HepG2 (cell line): Measurements from ENCODE around the gene PIR. TPM values are rescaled to one million over a fixed set of nuclear protein-coding genes. Genes with fewer than 3 reads are reported as not detected.

Experiments used
- ATAC-seq: fragments of 200-7000 bp; cut with Tn5 transposase; 3 replicates; pipeline ENCODE4 v1.9.1; 2020; ENCODE audit warnings: mild to moderate bottlenecking, moderate library complexity
- BruUV-seq: library from RNA; stranded (reverse); fragments of 400-500 nt; replicated peaks from 2 replicates; lab custom pipeline; 2021; lab: Mats Ljungman, UMichigan
- CTCF ChIA-PET: fragments of 300-600 bp; formaldehyde crosslinking; extraction: SDS; loops from one replicate; lab custom pipeline; 2021; ENCODE audit warnings: low total read pairs, inconsistent platforms, low intra/inter-chr PET ratio; lab: Yijun Ruan, JAX
- POLR2A ChIA-PET: fragments of 350-600 bp; sonication (Branson Sonifier 250); formaldehyde crosslinking; loops from one replicate; lab custom pipeline; 2020; ENCODE audit warnings: antibody characterized with exemption, inconsistent platforms; lab: Yijun Ruan, JAX
- DNase-seq: peaks from one replicate; pipeline ENCODE4 v3.0.0-alpha.2; 2015; ENCODE audit warnings: low spot score
- FAIRE-seq: peaks from 3 replicates; lab custom pipeline; 2011; peaks lifted over from hg19 to GRCh38; lab: Jason Lieb, UNC
- H2AFZ ChIP-seq: one replicate; pipeline ENCODE4 v1.6.1; 2011; ENCODE audit warnings: low read length, inconsistent platforms
- H3K27ac ChIP-seq: fragments of 300-600 bp; 3 replicates; pipeline ENCODE4 v1.8.0; 2011; ENCODE audit warnings: mixed run types, mild to moderate bottlenecking, mixed read lengths, low read length, inconsistent platforms; ENCODE audit not compliant: insufficient read depth; ENCODE audit errors: extremely low read length
- H3K27me3 ChIP-seq, 2 experiments: fragments of 200-600 bp in 1 of 2; 2 replicates in 1 of 2; 3 replicates in 1 of 2; pipeline versions ENCODE4 v1.6.0 to v1.8.0; 2011; ENCODE audit warnings: low read length in 2 of 2, mild to moderate bottlenecking in 2 of 2, moderate library complexity in 2 of 2, inconsistent platforms in 1 of 2; ENCODE audit not compliant: insufficient read depth in 2 of 2, control insufficient read depth in 1 of 2
- H3K36me3 ChIP-seq, 2 experiments: fragments of 200-600 bp in 1 of 2; replicated peaks in 1 of 2; 2 replicates in 1 of 2; 3 replicates in 1 of 2; pipeline versions ENCODE4 v1.5.1 to v1.8.0; 2011; ENCODE audit warnings: low read length in 2 of 2, inconsistent platforms in 1 of 2; ENCODE audit not compliant: insufficient read depth in 2 of 2, control insufficient read depth in 1 of 2
- H3K4me1 ChIP-seq: 2 replicates; pipeline ENCODE4 v1.5.1; 2012; ENCODE audit warnings: low read length, inconsistent platforms; ENCODE audit not compliant: insufficient read depth
- H3K4me2 ChIP-seq: 2 replicates; pipeline ENCODE4 v1.6.0; 2011; ENCODE audit warnings: low read depth, low read length, inconsistent platforms
- H3K4me3 ChIP-seq, 3 experiments: fragments of 200-600 bp in 1 of 3; sonication (generic), shearing (Covaris generic) in 1 of 3; replicated peaks in 1 of 3; 2 replicates each; pipeline ENCODE4 v1.5.1; 2011 to 2016; ENCODE audit warnings: low read length in 3 of 3, inconsistent platforms in 2 of 3, low read depth in 2 of 3, mild to moderate bottlenecking in 2 of 3, control low read depth in 1 of 3, mixed read lengths in 1 of 3; ENCODE audit not compliant: insufficient read depth in 1 of 3
- H3K79me2 ChIP-seq: one replicate; pipeline ENCODE4 v1.6.1; 2011; ENCODE audit warnings: low read length, inconsistent platforms; ENCODE audit not compliant: insufficient read depth
- H3K9ac ChIP-seq: 2 replicates; pipeline ENCODE4 v1.6.0; 2011; ENCODE audit warnings: mild to moderate bottlenecking, low read depth, low read length, inconsistent platforms; ENCODE audit not compliant: insufficient read depth
- H3K9me3 ChIP-seq: 2 replicates; pipeline ENCODE4 v1.5.1; 2012; ENCODE audit warnings: mild to moderate bottlenecking, low read length
- H4K20me1 ChIP-seq: 2 replicates; pipeline ENCODE4 v1.6.0; 2011; ENCODE audit warnings: inconsistent platforms, mild to moderate bottlenecking, low read length, moderate library complexity; ENCODE audit not compliant: insufficient read depth
- PRMT3 ChIP-seq: sonication (generic); formaldehyde crosslinking; IDR thresholded peaks from 2 replicates; pipeline ENCODE4 v1.8.1; 2022; ENCODE audit warnings: low read depth, mild to moderate bottlenecking, moderate library complexity, missing genetic modification reagents, borderline replicate concordance
- RFXANK ChIP-seq: IDR thresholded peaks from 2 replicates; pipeline ENCODE4 v1.6.1; 2016
- ZZZ3 ChIP-seq: sonication (generic); formaldehyde crosslinking; IDR thresholded peaks from 2 replicates; pipeline ENCODE4 v1.4.0; 2020; ENCODE audit warnings: missing genetic modification reagents, mild to moderate bottlenecking, borderline replicate concordance
- WGBS: methylation state at CpG from one replicate; pipeline ENCODE4 v1.1.6; 2017; ENCODE audit warnings: low lambda C conversion rate; 5-methylcytosine and 5-hydroxymethylcytosine counted together
- in situ Hi-C: cut with HindIII; loops from 2 replicates; pipeline ENCODE4 v1.10.0; 2017; ENCODE audit warnings: low pct_unique_long_range_greater_than_20kb; ENCODE audit not compliant: extremely low pct_ligation_motif_present
- intact Hi-C: fragments of 100-400 bp; cut with micrococcal nuclease; formaldehyde crosslinking; loops from one replicate; pipeline ENCODE4 v1.10.0; 2022; ENCODE audit not compliant: unreplicated experiment
- polyA plus RNA-seq, 8 experiments: library from polyadenylated mRNA; depleted of rRNA in 3 of 8; stranded (reverse) in 7 of 8; unstranded in 1 of 8; fragments of >200 nt; fragmentation: Illumina TruSeq in 4 of 8; extraction: Trizol in 4 of 8; gene quantifications; 2 replicates each; pipeline versions ENCODE4 v1.2.1 to v1.2.3, GENCODE V29; 2011 to 2016; ENCODE audit warnings: low read depth in 4 of 8, missing spikeins in 1 of 8, mixed read lengths in 1 of 8; ENCODE audit not compliant: insufficient read depth in 1 of 8
- total RNA-seq, 5 experiments: library from RNA; depleted of rRNA; stranded (reverse); fragments of >200 nt; fragmentation: Illumina TruSeq; extraction: Trizol; gene quantifications; 2 replicates each; pipeline ENCODE4 v1.2.3, GENCODE V29; 2016; ENCODE audit warnings: low read depth in 1 of 5
- TF ChIP-seq, protein P1 (sequence below): IDR thresholded peaks from 2 replicates; pipeline ENCODE4 v1.6.1; 2012; ENCODE audit warnings: low read depth, low read length, improper control_type of control experiment
- TF ChIP-seq, protein P2 (sequence below): sonication (generic); formaldehyde crosslinking; IDR thresholded peaks from 2 replicates; pipeline ENCODE4 v1.5.0; 2020; ENCODE audit warnings: mild to moderate bottlenecking, missing genetic modification reagents

PIR gene
- total and polyA plus RNA-seq, 2 of the 13 experiments (the other 11 are each of a cell fraction or from before 2014, with no cell fraction given), result 12.2 to 38.0 TPM

DNA sequence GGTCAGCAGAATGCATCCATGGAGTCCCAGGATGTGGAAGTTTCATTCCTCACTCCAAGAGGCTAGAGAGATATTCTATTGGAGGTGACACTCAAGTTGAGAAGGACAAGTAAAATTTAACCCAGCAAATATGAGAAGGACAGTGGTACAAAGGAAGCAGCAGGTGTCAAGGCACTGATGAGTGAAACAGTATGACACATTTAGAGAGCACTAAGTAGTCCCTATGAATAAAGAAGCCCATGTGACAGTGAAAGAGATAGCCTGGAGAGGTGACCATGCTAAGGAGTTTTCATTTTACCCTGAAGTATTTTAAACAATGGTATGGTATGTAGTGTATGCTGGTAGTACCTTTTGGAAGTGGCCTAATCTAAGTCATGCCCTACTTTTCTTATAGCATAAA lies 16.7 kb upstream of the PIR start:
- no peak overlapping the region for H3K4me2 ChIP-seq
- H3K9me3 ChIP-seq, result no peaks in the 10 kb centered on the region
- intact Hi-C loops, result no loop called here
- no peaks in the 10 kb centered on the region for H3K36me3 ChIP-seq
- BruUV-seq, result no TSS peak
- ChIA-PET CTCF (no interaction called here), POLR2A (no interaction called here)
- no peak overlapping the region for H2AFZ ChIP-seq
- ATAC-seq, result no peak
- H3K4me3 ChIP-seq, result no peak overlapping the region
- no peak overlapping the region for H3K27ac ChIP-seq
- H3K4me1 ChIP-seq, result no peaks in the 10 kb centered on the region
- H4K20me1 ChIP-seq, result no peaks in the 10 kb centered on the region
- no peak for DNase-seq
- in situ Hi-C loops, result loop anchor here (10.0 kb wide), 1 partner anchor 55 kb away; no protein-coding TSS in a partner anchor
- no peaks in the 10 kb centered on the region for H3K79me2 ChIP-seq
- TF ChIP-seq ZZZ3 (no peak), PRMT3 (CRISPR knock-in tag) (no peak)
- TF ChIP-seq, protein P1, sequence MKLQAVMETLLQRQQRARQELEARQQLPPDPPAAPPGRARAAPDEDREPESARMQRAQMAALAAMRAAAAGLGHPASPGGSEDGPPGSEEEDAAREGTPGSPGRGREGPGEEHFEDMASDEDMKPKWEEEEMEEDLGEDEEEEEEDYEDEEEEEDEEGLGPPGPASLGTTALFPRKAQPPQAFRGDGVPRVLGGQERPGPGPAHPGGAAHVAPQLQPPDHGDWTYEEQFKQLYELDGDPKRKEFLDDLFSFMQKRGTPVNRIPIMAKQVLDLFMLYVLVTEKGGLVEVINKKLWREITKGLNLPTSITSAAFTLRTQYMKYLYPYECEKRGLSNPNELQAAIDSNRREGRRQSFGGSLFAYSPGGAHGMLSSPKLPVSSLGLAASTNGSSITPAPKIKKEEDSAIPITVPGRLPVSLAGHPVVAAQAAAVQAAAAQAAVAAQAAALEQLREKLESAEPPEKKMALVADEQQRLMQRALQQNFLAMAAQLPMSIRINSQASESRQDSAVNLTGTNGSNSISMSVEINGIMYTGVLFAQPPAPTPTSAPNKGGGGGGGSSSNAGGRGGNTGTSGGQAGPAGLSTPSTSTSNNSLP, result no peak
- H3K9ac ChIP-seq, result no peak overlapping the region
- H3K27me3 ChIP-seq, result no peaks in the 10 kb centered on the region
- FAIRE-seq, result no peak

DNA sequence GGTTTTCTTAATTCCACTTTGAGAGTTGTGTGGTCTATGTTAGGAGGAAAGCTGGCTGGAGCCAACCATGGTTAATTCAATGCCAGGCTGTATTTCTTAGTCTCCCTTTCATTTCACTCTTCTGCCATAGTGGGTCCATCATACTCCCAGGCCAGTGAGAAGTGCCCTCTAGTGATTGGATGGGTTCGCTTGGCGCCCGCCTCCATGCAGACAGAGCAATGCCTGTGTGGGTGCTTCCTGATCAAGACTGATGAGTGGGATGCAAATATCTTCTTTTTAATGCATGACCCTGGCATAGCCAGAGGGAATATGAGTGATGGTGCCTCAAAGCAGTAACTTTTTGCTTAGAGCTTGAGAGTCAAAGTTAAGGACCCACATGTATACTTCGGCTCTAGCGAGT lies 13.9 kb upstream of the PIR start:
- Histone ChIP-seq H3K36me3 (no peaks in the 10 kb centered on the region), H3K4me1 (no peaks in the 10 kb centered on the region), H3K4me2 (no peak overlapping the region), H3K4me3 (no peak overlapping the region), H3K9me3 (no peaks in the 10 kb centered on the region), H4K20me1 (no peaks in the 10 kb centered on the region), H2AFZ (no peak overlapping the region), H3K27me3 (no peaks in the 10 kb centered on the region), H3K79me2 (no peaks in the 10 kb centered on the region), H3K9ac (no peak overlapping the region), H3K27ac (no peak overlapping the region)
- intact Hi-C loops (no loop called here), in situ Hi-C loops (loop anchor here (10.0 kb wide), 1 partner anchor 58 kb away; no protein-coding TSS in a partner anchor)
- BruUV-seq, result no TSS peak
- TF ChIP-seq, protein P2, sequence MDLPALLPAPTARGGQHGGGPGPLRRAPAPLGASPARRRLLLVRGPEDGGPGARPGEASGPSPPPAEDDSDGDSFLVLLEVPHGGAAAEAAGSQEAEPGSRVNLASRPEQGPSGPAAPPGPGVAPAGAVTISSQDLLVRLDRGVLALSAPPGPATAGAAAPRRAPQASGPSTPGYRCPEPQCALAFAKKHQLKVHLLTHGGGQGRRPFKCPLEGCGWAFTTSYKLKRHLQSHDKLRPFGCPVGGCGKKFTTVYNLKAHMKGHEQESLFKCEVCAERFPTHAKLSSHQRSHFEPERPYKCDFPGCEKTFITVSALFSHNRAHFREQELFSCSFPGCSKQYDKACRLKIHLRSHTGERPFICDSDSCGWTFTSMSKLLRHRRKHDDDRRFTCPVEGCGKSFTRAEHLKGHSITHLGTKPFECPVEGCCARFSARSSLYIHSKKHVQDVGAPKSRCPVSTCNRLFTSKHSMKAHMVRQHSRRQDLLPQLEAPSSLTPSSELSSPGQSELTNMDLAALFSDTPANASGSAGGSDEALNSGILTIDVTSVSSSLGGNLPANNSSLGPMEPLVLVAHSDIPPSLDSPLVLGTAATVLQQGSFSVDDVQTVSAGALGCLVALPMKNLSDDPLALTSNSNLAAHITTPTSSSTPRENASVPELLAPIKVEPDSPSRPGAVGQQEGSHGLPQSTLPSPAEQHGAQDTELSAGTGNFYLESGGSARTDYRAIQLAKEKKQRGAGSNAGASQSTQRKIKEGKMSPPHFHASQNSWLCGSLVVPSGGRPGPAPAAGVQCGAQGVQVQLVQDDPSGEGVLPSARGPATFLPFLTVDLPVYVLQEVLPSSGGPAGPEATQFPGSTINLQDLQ (CRISPR knock-in tag), result no peak
- no peak for TF ChIP-seq RFXANK (CRISPR knock-in tag)
- ChIA-PET POLR2A (no interaction called here), CTCF (no interaction called here)
- 69% methylated on average over 2 of the region's 5 CpGs for WGBS
- DNase-seq (no peak), ATAC-seq (no peak), FAIRE-seq (no peak)
